Effector CD8-positive, alpha-beta T cell (primary cell): ENCODE data around the gene NOSTRIN.
"Not testable (repeated sequence)": the region's sequence is repeated elsewhere in the genome, so short reads cannot be mapped to it uniquely, and the experiment has no call there.

Experiments used
- DNase-seq: peaks from one replicate; lab custom pipeline; 2025; lab: John Stamatoyannopoulos, UW

Gene NOSTRIN

DNA sequence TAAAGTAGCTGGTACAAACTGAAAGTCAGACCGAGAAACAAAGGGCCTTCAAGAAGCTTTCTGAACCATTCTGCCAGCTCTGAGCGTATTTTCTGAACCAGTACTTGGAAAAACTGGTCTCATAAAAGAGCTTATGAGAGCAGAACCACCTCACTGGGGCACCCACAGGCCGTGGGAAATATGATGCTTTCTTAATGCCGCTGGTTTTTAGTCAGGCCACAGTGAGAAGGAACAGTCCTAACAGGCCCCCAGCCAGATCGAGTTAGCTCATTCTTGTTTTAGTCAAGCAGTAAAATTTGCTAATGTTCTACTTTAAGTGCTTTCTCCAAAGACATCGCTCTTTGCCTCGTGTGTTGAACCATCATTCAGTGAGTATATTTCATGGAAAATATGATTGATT is 12.7 kb upstream of the NOSTRIN start:
- no peak for DNase-seq

DNA sequence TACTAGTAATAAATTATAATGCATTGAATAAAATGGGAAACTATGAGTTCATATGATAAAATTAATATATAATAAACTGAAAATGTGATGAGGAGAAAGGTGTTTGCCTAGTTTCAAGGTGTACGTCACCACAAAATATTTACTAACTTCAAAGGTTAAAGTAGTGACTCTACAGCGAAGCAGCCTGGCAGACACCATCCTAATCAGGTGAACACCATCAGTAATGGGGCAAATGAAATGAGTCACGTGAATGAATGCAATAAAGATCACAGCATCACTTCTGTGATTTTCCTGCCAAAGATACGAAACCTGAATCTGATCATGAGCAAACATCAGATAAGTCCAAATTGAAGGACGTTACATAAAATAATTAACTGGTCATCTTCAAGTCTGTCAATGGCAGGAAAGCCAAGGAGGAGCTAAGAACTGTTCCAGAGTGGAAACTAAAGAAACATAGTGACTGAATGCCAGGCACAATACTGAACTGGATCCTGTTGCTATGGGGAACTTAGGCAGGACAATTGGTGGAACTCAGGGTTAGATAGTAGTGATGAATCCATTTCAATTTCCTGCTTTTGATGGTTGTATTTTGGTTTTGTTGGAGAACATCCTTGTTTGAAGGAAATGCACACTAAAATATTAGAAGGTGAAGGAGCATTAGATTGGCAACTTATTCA is 12.1 kb upstream of the NOSTRIN start:
- no peak for DNase-seq

DNA sequence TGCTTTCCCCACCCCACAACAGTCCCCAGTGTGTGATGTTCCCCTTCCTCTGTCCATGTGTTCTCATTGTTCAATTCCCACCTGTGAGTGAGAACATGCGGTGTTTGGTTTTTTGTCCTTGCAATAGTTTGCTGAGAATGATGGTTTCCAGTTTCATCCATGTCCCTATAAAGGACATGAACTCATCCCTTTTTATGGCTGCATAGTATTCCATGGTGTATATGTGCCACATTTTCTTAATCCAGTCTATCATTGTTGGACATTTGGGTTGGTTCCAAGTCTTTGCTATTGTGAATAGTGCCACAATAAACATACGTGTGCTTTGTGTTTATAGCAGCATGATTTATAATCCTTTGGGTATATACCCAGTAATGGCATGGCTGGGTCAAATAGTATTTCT is 11.3 kb upstream of the NOSTRIN start:
- DNase-seq = not testable (repeated sequence)

DNA sequence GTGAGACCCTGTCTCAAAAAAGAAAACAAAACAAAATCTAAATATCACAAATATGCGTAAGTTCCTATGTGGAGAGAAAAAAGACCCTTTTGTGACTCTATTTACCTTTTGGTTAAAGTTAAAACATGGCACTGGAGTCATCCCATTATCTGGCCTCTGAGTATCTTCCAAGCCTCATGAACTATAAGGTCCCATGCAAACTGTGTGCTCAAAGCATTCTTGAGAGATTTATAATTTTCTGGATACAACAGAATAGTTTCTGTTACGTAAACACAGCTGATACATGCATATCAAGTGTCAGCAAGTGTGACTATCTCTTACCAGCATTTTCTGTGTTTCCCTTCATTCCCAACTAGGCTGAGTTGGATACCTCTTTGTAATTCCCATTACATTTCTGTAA is 8.8 kb upstream of the NOSTRIN start:
- DNase-seq = no peak

DNA sequence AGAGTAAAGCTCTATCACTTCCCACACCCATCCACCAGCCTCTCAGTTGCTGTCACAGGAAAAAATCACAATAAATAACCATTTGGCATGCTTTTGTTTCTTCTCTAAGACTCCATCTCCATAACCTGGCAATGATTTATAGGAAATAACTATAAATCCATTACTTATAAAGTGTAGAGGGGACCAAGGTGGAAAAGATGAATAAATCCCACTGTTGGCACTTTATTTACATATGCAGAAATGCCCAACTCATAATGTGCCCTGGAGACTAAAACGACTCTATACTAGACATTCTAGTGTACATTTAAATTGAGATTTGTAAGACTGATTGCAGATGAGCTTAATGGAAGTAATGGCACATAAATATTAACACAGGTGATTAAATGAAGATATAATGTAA is 7.5 kb upstream of the NOSTRIN start:
- DNase-seq = no peak

DNA sequence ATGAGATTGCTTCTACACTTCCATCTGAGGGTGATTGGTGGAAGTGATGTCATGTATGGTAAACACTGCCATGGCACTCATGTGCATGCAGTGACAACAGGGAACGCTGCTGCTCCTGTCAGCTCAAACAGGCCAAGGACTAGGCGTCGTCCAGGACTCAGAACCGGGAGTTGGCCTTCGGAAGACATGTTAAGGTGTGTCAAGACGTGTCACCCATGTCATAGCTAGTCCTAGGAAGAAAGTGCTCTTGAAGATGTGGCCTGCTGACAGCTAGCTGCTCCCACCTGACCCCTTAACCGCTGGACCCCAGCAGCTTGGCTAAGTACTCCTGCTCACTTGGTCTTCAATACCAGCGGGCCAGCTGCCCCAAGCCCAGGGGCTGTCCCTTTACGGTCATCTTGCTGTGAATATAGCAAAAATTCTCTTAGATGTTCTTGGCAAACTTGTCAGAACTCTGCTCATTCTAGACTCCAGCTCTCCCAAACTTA is 6.3 kb upstream of the NOSTRIN start:
- DNase-seq = no peak

DNA sequence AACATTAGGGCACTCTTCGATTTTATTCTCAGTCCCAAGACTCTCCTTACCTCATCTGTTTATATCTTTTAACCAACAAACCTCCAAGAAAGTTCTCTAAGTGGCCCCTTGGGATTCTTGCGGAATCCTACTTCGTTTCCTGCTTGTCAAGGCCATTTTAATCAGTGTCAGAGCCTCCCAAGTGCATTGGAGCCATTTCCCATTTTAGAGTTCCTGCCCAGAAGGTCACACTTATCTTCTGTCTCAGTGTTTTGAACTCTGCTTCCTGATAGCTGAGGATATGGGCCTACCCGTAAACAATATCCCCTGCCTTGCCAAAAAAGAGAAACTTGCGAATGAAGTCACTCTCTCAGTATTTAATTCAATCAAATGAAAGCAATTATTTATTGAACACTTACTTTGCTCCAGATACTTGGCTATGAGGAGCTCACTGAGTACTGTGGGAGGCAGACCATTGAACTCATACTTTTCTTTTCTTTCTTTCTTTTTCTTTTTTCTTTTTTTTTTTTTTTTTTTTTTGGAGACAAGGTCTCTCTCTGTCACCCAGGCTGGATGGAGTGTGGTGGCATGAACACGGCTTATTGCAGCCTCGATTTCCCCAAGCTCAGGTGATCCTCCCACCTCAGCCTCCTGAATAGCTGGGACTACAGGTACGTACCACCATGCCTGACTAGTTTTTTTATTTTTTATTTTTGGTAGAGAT is 5.7 kb upstream of the NOSTRIN start:
- no peak for DNase-seq

DNA sequence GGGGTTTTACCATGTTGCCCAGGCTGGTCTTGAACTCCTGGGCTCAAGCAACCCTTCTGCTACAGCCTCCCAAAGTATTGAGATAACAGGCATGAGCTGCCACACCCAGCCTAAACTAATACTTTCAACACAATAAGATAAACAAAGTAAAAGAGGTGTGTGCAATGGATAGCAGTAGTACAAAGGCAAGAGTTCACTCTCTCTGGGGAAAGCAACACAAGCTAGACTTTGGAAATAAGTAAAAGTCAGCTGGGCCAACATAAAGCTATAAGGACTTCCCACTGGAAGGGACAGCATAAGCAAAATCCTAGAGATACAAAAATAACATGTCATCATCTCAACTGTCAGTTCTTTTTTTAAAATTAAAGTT is 5.2 kb upstream of the NOSTRIN start:
- DNase-seq = no peak

DNA sequence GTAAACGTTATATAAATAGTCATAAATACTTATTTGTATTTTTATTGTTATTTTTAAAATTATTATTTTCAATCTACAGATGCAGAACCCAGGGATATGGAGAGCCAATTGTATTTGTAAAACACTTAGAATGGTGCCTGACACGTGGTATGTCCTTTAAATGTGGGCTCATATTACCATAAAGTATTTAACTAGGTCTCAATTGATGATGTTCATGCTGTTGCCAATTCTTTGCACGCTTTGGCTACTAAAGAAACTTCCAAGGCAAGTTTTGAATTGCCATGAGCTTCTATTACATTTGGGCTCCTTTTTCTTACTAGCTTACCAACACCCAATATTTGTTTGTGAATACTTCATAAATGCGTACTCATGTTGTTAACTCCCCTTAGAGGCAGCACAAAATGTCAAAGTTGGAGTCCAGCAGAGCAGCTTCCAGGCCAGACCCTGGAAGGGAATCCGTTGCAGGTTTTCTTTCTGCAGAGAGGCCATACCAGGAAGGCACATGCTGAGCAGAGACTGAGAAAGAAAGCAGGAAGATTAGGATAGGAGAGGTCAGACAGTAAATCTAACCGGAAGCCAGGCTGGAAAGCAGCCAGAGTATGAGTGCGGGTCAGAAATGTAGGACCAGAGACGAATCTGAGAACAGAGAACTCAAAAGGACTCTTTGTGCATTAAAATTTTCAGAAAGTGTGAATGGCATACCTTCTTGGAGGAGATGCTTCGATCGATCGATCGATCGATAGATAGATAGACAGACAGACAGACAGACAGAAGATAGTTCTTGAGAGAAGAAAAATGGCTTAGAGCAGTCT is 4.2 kb upstream of the NOSTRIN start:
- no peak for DNase-seq

DNA sequence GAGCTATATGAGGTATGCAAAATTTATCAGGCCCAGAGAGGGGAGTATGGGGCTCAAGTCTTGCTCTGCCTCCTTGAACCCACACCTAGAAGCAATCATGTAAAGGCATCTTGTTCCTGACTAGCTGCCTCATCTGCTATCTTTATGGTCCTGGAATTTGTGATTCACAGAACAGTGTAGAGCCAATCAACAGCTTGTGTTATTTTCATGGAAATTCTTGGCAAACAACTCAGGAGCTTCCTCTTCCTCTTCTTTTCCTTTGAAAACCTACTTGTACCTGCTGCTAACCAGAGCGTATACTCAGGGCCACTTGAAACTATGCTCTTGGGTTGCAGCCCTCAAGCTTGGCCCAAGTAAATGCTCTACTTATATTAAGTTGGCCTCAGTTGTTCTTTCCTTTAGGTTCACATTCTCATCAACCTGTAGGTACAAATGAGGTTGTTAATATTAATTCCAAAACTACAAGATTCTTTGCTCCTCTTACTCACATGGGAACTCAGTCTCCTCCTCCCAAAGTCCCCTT is 3.5 kb upstream of the NOSTRIN start:
- no peak for DNase-seq

DNA sequence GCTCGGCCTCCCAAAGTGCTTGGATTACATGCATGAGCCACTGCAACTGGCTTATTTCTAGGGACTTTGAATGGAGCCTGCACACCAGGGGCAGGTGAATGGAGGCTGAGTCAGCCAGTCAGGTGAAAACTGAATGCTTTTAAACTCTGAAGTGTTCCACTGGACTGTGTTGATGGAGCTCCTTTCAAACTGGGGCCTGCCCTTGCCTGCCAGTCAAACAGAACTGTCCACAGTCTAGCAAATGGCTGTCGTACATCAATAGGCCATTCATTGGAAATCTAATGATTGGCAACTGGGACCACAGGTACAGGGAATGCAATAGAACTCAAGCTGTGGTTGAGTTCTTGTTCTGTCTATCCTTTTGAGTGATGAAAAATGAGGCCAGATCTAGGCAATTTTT is 966 bp upstream of the NOSTRIN start:
- DNase-seq = no peak

DNA sequence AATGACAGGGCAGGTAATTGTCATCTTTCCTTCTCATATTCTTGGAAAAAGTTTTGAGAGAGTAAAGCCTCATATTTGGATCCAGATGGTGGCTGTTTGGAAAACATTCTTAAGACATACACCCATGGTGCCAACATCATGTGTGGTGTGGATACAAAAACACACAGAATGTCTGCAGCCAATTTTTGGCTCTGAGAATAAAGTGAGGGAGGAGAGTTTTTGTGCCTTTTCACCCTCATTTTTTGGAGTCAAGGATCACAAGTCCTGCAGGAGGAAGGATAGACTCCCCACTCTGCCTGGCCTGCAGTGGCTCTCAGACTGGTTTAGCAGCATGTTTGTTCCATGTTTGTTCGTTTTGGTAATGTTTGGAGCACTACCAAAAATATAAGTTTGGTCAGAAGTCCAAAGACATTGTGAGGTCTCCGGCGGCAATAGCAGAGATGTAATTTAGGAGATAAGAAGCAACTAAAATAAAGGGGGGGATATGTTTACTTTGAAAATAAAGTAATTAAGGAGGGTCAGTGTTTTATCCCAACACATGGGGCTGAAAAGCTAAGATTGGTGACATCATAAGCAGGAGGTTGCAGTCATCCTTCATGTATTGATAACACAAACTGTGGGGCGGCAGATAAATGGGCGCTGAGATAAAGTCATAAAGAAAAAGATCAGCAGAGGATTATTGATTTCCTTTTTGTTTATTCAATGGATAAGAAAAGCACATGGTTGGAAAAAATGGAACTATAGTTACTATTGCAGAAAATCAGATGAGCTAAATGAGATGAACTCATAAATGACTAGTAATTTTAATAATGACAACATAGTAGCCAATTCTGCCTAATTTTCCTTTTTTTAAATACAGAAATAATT is 655 bp downstream of the NOSTRIN start:
- DNase-seq = no peak

DNA sequence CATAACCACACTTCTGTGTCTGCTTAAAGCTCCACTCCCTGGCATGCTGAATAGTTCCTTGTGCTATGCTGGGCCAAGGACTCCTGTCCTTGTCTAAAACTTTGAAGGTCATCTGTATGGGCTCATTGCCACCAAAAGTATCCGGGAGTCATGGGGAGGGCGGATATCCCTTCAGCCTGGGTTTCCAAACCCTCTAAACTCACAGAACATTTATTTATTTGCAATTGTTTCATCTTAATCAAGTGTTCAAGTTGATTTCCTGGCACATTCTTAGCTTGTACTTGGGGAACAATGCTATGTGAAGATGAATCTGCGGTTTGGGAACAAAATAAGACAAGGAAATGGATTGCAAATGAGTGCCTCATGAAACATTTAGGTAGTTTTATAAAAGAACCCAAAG is 1.8 kb downstream of the NOSTRIN start:
- no peak for DNase-seq

DNA sequence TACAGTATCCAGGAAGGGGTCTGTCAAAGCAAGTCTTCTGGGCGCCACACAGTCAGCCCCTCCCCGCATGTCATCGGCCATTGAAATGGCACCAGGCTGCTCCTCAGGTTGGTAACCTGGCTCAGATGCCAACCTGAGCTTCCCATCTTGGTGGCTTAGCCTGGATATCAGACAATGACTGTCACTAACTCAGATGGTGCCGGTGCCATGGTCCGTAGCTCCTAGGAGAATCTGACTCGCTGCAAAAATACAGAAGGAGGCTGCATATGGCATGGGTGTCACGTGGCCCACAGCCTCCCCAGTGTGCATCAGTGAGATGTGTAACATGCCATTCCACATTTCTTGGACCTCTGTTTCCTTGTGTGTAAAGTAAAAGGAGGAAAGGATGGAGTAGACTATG is 3.2 kb downstream of the NOSTRIN start:
- DNase-seq = no peak

DNA sequence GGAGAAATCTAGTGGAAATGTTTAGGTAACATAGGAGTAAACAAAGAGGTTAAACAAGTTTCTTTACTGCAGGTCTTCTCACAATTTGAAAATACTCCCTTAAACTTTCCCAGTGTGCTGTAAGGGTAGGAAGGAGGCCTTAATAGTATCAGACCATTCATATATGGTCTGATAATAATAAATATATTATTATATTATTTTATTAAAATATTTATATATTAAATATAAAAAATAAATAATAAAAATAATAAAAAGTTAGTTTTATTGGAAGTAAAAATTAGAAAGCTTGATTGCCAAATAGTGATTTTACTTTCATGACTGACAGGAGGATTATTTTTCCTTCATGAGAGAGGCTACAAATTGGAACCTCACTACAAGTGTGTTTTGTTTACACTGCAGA is 7.1 kb downstream of the NOSTRIN start:
- DNase-seq = no peak

DNA sequence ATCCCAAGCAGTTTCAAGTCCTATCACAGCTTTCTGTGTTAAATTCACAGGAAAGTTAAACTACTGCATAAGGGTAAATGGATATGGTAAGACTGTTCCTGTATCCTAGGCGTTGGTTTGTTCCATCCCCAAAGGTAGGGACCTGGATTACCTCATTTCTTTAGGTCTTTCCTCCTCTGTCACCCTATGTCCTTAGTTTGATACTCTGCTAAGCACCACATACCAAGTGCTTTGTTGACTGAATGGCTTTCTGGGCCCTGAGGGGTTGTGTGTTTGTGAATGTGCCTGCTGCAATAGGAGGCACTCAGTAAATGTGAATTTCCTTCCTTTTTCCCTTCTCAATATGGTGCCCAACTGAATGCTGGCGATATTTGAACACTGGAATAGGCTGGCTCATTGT is 7.8 kb downstream of the NOSTRIN start:
- no peak for DNase-seq

DNA sequence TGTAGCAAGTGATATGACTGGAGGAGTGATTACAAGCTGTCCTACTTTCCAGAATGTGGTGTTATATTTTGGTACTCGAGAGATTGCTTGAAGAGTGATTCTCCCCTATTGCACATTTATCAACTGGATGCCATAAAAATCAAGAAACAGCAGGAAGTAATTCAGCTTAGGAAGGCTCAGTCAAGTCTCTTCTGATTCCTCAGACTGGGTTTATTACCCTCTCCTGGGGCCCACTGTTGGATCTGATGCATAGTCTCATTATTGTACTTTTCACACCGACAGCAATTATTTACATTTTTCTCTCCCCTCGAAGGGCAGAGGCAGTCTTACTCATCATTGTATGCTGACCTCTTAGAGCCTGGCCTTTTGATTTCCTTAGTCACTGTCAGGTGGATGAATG is 9.3 kb downstream of the NOSTRIN start:
- no peak for DNase-seq

DNA sequence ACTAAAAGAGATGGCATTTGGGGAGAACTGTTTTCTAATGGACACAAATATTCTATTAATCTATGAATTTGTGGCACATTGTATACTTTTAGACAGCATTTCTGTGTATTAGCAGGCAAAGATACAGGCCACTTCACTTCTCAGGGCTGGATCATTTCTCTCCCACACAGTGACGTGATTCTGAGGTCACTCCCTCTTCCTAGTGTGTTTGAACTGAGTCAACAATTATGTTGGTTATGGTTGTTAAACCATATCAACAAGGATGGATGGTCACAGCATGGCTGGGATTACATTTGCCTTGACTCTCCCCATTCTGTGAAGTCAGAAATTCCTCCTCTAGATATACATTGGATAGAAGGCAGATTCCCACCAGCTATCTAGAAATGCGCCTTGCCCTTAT is 11.6 kb downstream of the NOSTRIN start:
- DNase-seq = no peak

DNA sequence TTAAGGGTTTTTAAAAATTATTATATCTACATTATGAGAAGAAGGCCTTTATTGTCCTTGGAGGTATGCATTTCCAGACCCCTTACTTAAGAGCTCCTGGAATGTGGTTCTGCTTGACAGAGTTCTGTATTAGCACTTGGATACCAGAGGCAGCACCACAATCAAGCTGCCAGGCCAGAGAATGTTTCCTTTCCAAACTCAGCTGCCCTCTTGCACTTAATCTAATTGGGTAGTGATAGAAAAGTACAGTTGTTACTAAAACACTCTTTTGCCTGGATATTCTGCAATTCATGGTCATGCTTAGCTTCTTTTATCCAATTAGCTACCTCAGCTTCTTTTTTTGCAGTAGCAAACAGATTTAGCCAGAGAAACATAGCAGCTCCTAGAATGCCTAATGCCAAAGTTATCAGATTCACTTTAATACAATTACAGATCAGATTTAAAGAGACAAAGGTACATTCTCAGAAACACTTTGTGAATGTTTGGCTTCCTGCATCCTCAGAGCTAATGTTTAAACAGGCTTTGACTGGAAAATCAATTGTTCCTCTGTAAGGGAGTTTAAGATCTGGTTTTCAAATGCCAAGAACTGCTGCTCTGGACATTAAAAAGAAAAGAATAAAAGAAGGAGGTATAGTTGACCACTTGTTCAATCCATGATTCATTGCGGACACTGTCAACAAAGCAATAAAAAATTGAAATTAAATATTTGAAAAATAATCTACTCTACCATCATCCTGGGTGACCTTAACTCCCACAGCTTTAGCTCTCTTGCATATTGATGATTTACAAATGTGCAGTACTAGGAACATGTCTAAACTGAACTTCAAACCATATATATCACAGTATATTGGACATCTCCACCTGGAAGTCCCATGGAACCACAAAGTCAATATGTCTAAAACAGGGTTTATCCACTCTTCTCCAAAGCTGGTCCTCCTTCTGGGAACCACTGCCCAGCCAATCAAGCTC is 12.8 kb downstream of the NOSTRIN start:
- no peak for DNase-seq

DNA sequence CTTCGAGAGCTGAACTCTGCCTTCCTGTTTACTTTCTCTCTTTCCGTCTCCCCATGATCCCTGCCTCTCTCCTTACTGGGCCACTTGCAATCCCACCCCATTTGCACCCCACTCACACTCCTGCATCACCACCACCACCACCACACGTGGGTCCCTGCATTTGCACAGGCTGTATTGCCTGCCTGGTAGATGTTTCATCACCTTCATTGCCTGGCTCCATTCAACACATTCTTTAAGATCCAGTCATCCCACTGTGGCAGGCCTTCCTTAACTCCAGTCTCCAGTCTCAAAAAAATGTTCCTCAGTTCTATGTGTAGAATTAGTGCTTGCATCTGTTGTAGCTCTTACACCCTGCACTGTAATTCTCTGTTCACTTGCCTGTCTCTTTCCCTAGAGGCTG is 13.9 kb downstream of the NOSTRIN start:
- no peak for DNase-seq
